ENCODE measurements around the gene P3H1.

DNA sequence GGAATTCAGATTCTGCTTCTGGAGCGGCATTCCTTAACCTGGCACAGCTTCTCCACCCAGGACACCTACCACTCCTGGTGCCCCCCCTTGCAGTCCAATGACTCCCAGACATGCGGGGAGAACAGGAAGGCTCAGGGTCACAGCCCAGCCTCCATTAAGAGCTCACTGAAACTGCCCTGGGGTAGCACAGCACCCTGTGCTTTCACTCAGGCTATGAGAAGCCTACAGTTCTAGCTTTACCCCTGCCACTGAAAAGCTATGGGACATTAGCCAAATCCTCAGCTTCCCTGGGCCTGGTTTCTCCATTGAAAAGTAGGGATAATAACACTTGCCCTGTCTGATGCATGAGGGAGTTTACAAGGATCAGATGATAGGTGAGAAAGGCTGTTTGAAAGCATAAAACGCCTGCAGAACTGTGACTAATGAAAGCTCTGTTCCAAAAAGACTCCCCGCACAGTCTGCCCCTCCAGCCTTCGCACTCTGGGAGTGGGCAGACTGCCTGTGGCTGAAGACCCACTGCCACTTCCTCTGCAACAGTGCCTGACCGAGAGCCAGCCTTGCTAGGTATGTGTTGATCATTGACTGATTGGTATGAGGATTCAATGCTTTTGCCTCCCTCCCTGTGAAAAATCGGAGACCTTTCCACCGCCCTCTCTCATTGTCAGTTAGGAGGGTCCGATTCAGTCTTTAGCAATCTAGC is 24.1 kb downstream of the P3H1 start:
- TF ChIP-seq POLR2A (IDR thresholded peaks at IDR 0.05; ENCODE audit: borderline replicate concordance, extremely low read depth, insufficient read depth, insufficient read length) (no peak), EZH2 (IDR thresholded peaks at IDR 0.05) (no peak), POLR2AphosphoS5 (IDR thresholded peaks at IDR 0.05; ENCODE audit: low read depth, low read length) (no peak), SIN3A (IDR thresholded peaks at IDR 0.05; ENCODE audit: low read depth) (no peak), YY1 (IDR thresholded peaks at IDR 0.05; ENCODE audit: extremely low read depth, insufficient replicate concordance, low read depth, low read length) (no peak), EGR1 (IDR thresholded peaks at IDR 0.05; ENCODE audit: low read depth) (no peak), EZH2phosphoT487 (IDR thresholded peaks at IDR 0.05; ENCODE audit: borderline replicate concordance) (no peak), ZFX (IDR thresholded peaks at IDR 0.05) (no peak)
- TF ChIP-seq, protein P1, sequence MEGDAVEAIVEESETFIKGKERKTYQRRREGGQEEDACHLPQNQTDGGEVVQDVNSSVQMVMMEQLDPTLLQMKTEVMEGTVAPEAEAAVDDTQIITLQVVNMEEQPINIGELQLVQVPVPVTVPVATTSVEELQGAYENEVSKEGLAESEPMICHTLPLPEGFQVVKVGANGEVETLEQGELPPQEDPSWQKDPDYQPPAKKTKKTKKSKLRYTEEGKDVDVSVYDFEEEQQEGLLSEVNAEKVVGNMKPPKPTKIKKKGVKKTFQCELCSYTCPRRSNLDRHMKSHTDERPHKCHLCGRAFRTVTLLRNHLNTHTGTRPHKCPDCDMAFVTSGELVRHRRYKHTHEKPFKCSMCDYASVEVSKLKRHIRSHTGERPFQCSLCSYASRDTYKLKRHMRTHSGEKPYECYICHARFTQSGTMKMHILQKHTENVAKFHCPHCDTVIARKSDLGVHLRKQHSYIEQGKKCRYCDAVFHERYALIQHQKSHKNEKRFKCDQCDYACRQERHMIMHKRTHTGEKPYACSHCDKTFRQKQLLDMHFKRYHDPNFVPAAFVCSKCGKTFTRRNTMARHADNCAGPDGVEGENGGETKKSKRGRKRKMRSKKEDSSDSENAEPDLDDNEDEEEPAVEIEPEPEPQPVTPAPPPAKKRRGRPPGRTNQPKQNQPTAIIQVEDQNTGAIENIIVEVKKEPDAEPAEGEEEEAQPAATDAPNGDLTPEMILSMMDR (IDR thresholded peaks at IDR 0.05 in 2 of 3, conservative IDR thresholded peaks at IDR 0.05 in 1 of 3; ENCODE audit: borderline replicate concordance in 1 of 3, insufficient read depth in 1 of 3, low read depth in 2 of 3, low read length in 2 of 3), result no peak
- TF ChIP-seq, protein P2, sequence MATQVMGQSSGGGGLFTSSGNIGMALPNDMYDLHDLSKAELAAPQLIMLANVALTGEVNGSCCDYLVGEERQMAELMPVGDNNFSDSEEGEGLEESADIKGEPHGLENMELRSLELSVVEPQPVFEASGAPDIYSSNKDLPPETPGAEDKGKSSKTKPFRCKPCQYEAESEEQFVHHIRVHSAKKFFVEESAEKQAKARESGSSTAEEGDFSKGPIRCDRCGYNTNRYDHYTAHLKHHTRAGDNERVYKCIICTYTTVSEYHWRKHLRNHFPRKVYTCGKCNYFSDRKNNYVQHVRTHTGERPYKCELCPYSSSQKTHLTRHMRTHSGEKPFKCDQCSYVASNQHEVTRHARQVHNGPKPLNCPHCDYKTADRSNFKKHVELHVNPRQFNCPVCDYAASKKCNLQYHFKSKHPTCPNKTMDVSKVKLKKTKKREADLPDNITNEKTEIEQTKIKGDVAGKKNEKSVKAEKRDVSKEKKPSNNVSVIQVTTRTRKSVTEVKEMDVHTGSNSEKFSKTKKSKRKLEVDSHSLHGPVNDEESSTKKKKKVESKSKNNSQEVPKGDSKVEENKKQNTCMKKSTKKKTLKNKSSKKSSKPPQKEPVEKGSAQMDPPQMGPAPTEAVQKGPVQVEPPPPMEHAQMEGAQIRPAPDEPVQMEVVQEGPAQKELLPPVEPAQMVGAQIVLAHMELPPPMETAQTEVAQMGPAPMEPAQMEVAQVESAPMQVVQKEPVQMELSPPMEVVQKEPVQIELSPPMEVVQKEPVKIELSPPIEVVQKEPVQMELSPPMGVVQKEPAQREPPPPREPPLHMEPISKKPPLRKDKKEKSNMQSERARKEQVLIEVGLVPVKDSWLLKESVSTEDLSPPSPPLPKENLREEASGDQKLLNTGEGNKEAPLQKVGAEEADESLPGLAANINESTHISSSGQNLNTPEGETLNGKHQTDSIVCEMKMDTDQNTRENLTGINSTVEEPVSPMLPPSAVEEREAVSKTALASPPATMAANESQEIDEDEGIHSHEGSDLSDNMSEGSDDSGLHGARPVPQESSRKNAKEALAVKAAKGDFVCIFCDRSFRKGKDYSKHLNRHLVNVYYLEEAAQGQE (IDR thresholded peaks at IDR 0.05; ENCODE audit: low read depth), result no peak
- TF ChIP-seq, protein P3, sequence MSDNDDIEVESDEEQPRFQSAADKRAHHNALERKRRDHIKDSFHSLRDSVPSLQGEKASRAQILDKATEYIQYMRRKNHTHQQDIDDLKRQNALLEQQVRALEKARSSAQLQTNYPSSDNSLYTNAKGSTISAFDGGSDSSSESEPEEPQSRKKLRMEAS (IDR thresholded peaks at IDR 0.05), result no peak

Measured in HCT116 (cell line).